IPS-20b (cell line): ENCODE measurements around the gene SH3BGRL3.
"Not testable (repeated sequence)": the region's sequence is repeated elsewhere in the genome, so short reads cannot be mapped to it uniquely, and the experiment has no call there.

Source experiments
- H3K27ac ChIP-seq: one replicate; pipeline ENCODE4 v1.5.1; 2013; ENCODE audit warnings: low read length
- H3K27me3 ChIP-seq: 2 replicates; pipeline ENCODE4 v1.6.1; 2013; ENCODE audit warnings: mild to moderate bottlenecking, low read length, inconsistent platforms; ENCODE audit not compliant: insufficient read depth
- H3K36me3 ChIP-seq: 2 replicates; pipeline ENCODE4 v1.6.1; 2013; ENCODE audit warnings: low read depth, mild to moderate bottlenecking, inconsistent platforms, low read length, moderate library complexity; ENCODE audit not compliant: insufficient read depth
- H3K4me1 ChIP-seq: 2 replicates; pipeline ENCODE4 v1.6.1; 2013; ENCODE audit warnings: mild to moderate bottlenecking, control low read depth, inconsistent platforms, low read length, moderate library complexity; ENCODE audit not compliant: insufficient read depth
- H3K4me3 ChIP-seq: 2 replicates; pipeline ENCODE4 v1.5.1; 2013; ENCODE audit warnings: mild to moderate bottlenecking, low read length, inconsistent platforms
- H3K9ac ChIP-seq: 2 replicates; pipeline ENCODE4 v1.6.1; 2013; ENCODE audit warnings: low read depth, mild to moderate bottlenecking, inconsistent platforms, low read length, moderate library complexity
- H3K9me3 ChIP-seq: 2 replicates; pipeline ENCODE4 v1.6.1; 2013; ENCODE audit warnings: mild to moderate bottlenecking, low read depth, low read length, inconsistent platforms; ENCODE audit not compliant: insufficient read depth

Gene SH3BGRL3

GRCh38 chr1:26328597-26328996 is 48.7 kb downstream of the SH3BGRL3 start:
- no peaks in the 10 kb centered on the region for H3K9me3 ChIP-seq
- no peaks in the 10 kb centered on the region for H3K4me1 ChIP-seq
- H3K9ac ChIP-seq = no peak overlapping the region
- H3K4me3 ChIP-seq = no peak overlapping the region
- H3K27me3 ChIP-seq = no peaks in the 10 kb centered on the region
- H3K36me3 ChIP-seq = peaks cover 39% of the 10 kb centered on the region
- H3K27ac ChIP-seq = no peak overlapping the region

- not testable (repeated sequence) for H3K9me3 ChIP-seq, H3K9ac ChIP-seq, H3K4me3 ChIP-seq, H3K4me1 ChIP-seq, H3K27ac ChIP-seq, H3K27me3 ChIP-seq
- H3K36me3 ChIP-seq = peaks cover 32% of the 10 kb centered on the region
These were observed 49.5 kb downstream of the SH3BGRL3 start for GRCh38 chr1:26329380-26329779.

GRCh38 chr1:26330276-26330675 is 50.4 kb downstream of the SH3BGRL3 start:
- H3K27me3 ChIP-seq = no peaks in the 10 kb centered on the region
- H3K4me3 ChIP-seq = no peak overlapping the region
- H3K36me3 ChIP-seq = peaks cover 24% of the 10 kb centered on the region
- H3K27ac ChIP-seq = no peak overlapping the region
- H3K9ac ChIP-seq = no peak overlapping the region
- no peaks in the 10 kb centered on the region; the same call in 1 of the 2 replicates for H3K4me1 ChIP-seq
- no peaks in the 10 kb centered on the region for H3K9me3 ChIP-seq
